HepG2 (cell line): ENCODE data around the gene ARL15. TPM values are rescaled to one million over a fixed set of nuclear protein-coding genes. Genes with fewer than 3 reads are reported as not detected.

ENCODE experiments used
- ATAC-seq: fragments of 200-7000 bp; cut with Tn5 transposase; 3 replicates; pipeline ENCODE4 v1.9.1; 2020; ENCODE audit warnings: mild to moderate bottlenecking, moderate library complexity
- BruUV-seq: library from RNA; stranded (reverse); fragments of 400-500 nt; replicated peaks from 2 replicates; lab custom pipeline; 2021; lab: Mats Ljungman, UMichigan
- CTCF ChIA-PET: fragments of 300-600 bp; formaldehyde crosslinking; extraction: SDS; loops from one replicate; lab custom pipeline; 2021; ENCODE audit warnings: low total read pairs, inconsistent platforms, low intra/inter-chr PET ratio; lab: Yijun Ruan, JAX
- POLR2A ChIA-PET: fragments of 350-600 bp; sonication (Branson Sonifier 250); formaldehyde crosslinking; loops from one replicate; lab custom pipeline; 2020; ENCODE audit warnings: antibody characterized with exemption, inconsistent platforms; lab: Yijun Ruan, JAX
- DNase-seq: peaks from one replicate; pipeline ENCODE4 v3.0.0-alpha.2; 2015; ENCODE audit warnings: low spot score
- FAIRE-seq: peaks from 3 replicates; lab custom pipeline; 2011; peaks lifted over from hg19 to GRCh38; lab: Jason Lieb, UNC
- H2AFZ ChIP-seq: one replicate; pipeline ENCODE4 v1.6.1; 2011; ENCODE audit warnings: low read length, inconsistent platforms
- H3K27ac ChIP-seq: fragments of 300-600 bp; 3 replicates; pipeline ENCODE4 v1.8.0; 2011; ENCODE audit warnings: mixed run types, mild to moderate bottlenecking, mixed read lengths, low read length, inconsistent platforms; ENCODE audit not compliant: insufficient read depth; ENCODE audit errors: extremely low read length
- H3K27me3 ChIP-seq, 2 experiments: fragments of 200-600 bp in 1 of 2; 2 replicates in 1 of 2; 3 replicates in 1 of 2; pipeline versions ENCODE4 v1.6.0 to v1.8.0; 2011; ENCODE audit warnings: low read length in 2 of 2, mild to moderate bottlenecking in 2 of 2, moderate library complexity in 2 of 2, inconsistent platforms in 1 of 2; ENCODE audit not compliant: insufficient read depth in 2 of 2, control insufficient read depth in 1 of 2
- H3K36me3 ChIP-seq, 2 experiments: fragments of 200-600 bp in 1 of 2; replicated peaks in 1 of 2; 2 replicates in 1 of 2; 3 replicates in 1 of 2; pipeline versions ENCODE4 v1.5.1 to v1.8.0; 2011; ENCODE audit warnings: low read length in 2 of 2, inconsistent platforms in 1 of 2; ENCODE audit not compliant: insufficient read depth in 2 of 2, control insufficient read depth in 1 of 2
- H3K4me1 ChIP-seq: 2 replicates; pipeline ENCODE4 v1.5.1; 2012; ENCODE audit warnings: low read length, inconsistent platforms; ENCODE audit not compliant: insufficient read depth
- H3K4me2 ChIP-seq: 2 replicates; pipeline ENCODE4 v1.6.0; 2011; ENCODE audit warnings: low read depth, low read length, inconsistent platforms
- H3K4me3 ChIP-seq, 3 experiments: fragments of 200-600 bp in 1 of 3; sonication (generic), shearing (Covaris generic) in 1 of 3; replicated peaks in 1 of 3; 2 replicates each; pipeline ENCODE4 v1.5.1; 2011 to 2016; ENCODE audit warnings: low read length in 3 of 3, inconsistent platforms in 2 of 3, low read depth in 2 of 3, mild to moderate bottlenecking in 2 of 3, control low read depth in 1 of 3, mixed read lengths in 1 of 3; ENCODE audit not compliant: insufficient read depth in 1 of 3
- H3K79me2 ChIP-seq: one replicate; pipeline ENCODE4 v1.6.1; 2011; ENCODE audit warnings: low read length, inconsistent platforms; ENCODE audit not compliant: insufficient read depth
- H3K9ac ChIP-seq: 2 replicates; pipeline ENCODE4 v1.6.0; 2011; ENCODE audit warnings: mild to moderate bottlenecking, low read depth, low read length, inconsistent platforms; ENCODE audit not compliant: insufficient read depth
- H3K9me3 ChIP-seq: 2 replicates; pipeline ENCODE4 v1.5.1; 2012; ENCODE audit warnings: mild to moderate bottlenecking, low read length
- H4K20me1 ChIP-seq: 2 replicates; pipeline ENCODE4 v1.6.0; 2011; ENCODE audit warnings: inconsistent platforms, mild to moderate bottlenecking, low read length, moderate library complexity; ENCODE audit not compliant: insufficient read depth
- ARNT2 ChIP-seq: sonication (generic); formaldehyde crosslinking; IDR thresholded peaks from 2 replicates; pipeline ENCODE4 v1.8.0; 2022; ENCODE audit warnings: mild to moderate bottlenecking, low read depth, missing genetic modification reagents, moderate library complexity
- BATF2 ChIP-seq: sonication (generic); formaldehyde crosslinking; IDR thresholded peaks from 2 replicates; pipeline ENCODE4 v1.8.0; 2022; ENCODE audit warnings: mild to moderate bottlenecking, missing genetic modification reagents, moderate library complexity
- HHEX ChIP-seq: IDR thresholded peaks from 2 replicates; pipeline ENCODE4 v1.6.1; 2016; ENCODE audit warnings: control low read depth
- MATR3 ChIP-seq: sonication (generic); formaldehyde crosslinking; IDR thresholded peaks from 2 replicates; pipeline ENCODE4 v1.4.0; 2020; ENCODE audit warnings: missing genetic modification reagents
- MTF1 ChIP-seq: sonication (generic); formaldehyde crosslinking; IDR thresholded peaks from 2 replicates; pipeline ENCODE4 v1.5.0; 2020; ENCODE audit warnings: missing genetic modification reagents
- NFE2 ChIP-seq: sonication (generic); formaldehyde crosslinking; IDR thresholded peaks from 2 replicates; pipeline ENCODE4 v1.4.0; 2020; ENCODE audit warnings: missing genetic modification reagents
- ONECUT2 ChIP-seq: sonication (generic); formaldehyde crosslinking; IDR thresholded peaks from 2 replicates; pipeline ENCODE4 v1.4.0; 2020; ENCODE audit warnings: missing genetic modification reagents
- ZBTB10 ChIP-seq: sonication (generic); formaldehyde crosslinking; IDR thresholded peaks from 2 replicates; pipeline ENCODE4 v1.4.0; 2020; ENCODE audit warnings: missing genetic modification reagents, borderline replicate concordance
- ZNF101 ChIP-seq: sonication (generic); formaldehyde crosslinking; IDR thresholded peaks from 2 replicates; pipeline ENCODE4 v1.4.0; 2020; ENCODE audit warnings: mild to moderate bottlenecking, low read depth, missing genetic modification reagents, borderline replicate concordance
- ZNF639 ChIP-seq: conservative IDR thresholded peaks from 2 replicates; pipeline ENCODE4 v1.6.1; 2018; ENCODE audit warnings: missing genetic modification reagents
- ZNF704 ChIP-seq: sonication (generic); formaldehyde crosslinking; IDR thresholded peaks from 2 replicates; pipeline ENCODE4 v1.8.1; 2023; ENCODE audit warnings: mild to moderate bottlenecking, inconsistent platforms, moderate library complexity, missing genetic modification reagents, borderline replicate concordance
- ZNF724P ChIP-seq: sonication (generic); formaldehyde crosslinking; IDR thresholded peaks from 2 replicates; pipeline ENCODE4 v1.8.0; 2022; ENCODE audit warnings: missing genetic modification reagents, borderline replicate concordance
- ZNF737 ChIP-seq: sonication (generic); formaldehyde crosslinking; IDR thresholded peaks from 2 replicates; pipeline ENCODE4 v1.5.0; 2020; ENCODE audit warnings: missing genetic modification reagents, mild to moderate bottlenecking, borderline replicate concordance
- ZNF768 ChIP-seq: sonication (generic); formaldehyde crosslinking; IDR thresholded peaks from 2 replicates; pipeline ENCODE4 v1.4.0; 2020; ENCODE audit warnings: missing genetic modification reagents
- WGBS: methylation state at CpG from one replicate; pipeline ENCODE4 v1.1.6; 2017; ENCODE audit warnings: low lambda C conversion rate; 5-methylcytosine and 5-hydroxymethylcytosine counted together
- in situ Hi-C: cut with HindIII; loops from 2 replicates; pipeline ENCODE4 v1.10.0; 2017; ENCODE audit warnings: low pct_unique_long_range_greater_than_20kb; ENCODE audit not compliant: extremely low pct_ligation_motif_present
- intact Hi-C: fragments of 100-400 bp; cut with micrococcal nuclease; formaldehyde crosslinking; loops from one replicate; pipeline ENCODE4 v1.10.0; 2022; ENCODE audit not compliant: unreplicated experiment
- polyA plus RNA-seq, 8 experiments: library from polyadenylated mRNA; depleted of rRNA in 3 of 8; stranded (reverse) in 7 of 8; unstranded in 1 of 8; fragments of >200 nt; fragmentation: Illumina TruSeq in 4 of 8; extraction: Trizol in 4 of 8; gene quantifications; 2 replicates each; pipeline versions ENCODE4 v1.2.1 to v1.2.3, GENCODE V29; 2011 to 2016; ENCODE audit warnings: low read depth in 4 of 8, missing spikeins in 1 of 8, mixed read lengths in 1 of 8; ENCODE audit not compliant: insufficient read depth in 1 of 8
- total RNA-seq, 5 experiments: library from RNA; depleted of rRNA; stranded (reverse); fragments of >200 nt; fragmentation: Illumina TruSeq; extraction: Trizol; gene quantifications; 2 replicates each; pipeline ENCODE4 v1.2.3, GENCODE V29; 2016; ENCODE audit warnings: low read depth in 1 of 5

The ARL15 gene
- total and polyA plus RNA-seq, 2 of the 13 experiments (the other 11 are each of a cell fraction or from before 2014, with no cell fraction given): 2.5 to 7.7 TPM

GRCh38 chr5:54325610-54326311 is 15.4 kb upstream of the ARL15 start:
- no peaks in the 10 kb centered on the region for H3K9me3 ChIP-seq
- ChIA-PET CTCF (no interaction called here), POLR2A (no interaction called here)
- no peaks in the 10 kb centered on the region for H4K20me1 ChIP-seq
- no peaks in the 10 kb centered on the region for H3K79me2 ChIP-seq
- H3K9ac ChIP-seq: no peak overlapping the region
- BruUV-seq: no TSS peak
- FAIRE-seq: no peak
- H3K36me3 ChIP-seq: no peaks in the 10 kb centered on the region
- no peak for ATAC-seq
- no peaks in the 10 kb centered on the region for H3K4me1 ChIP-seq
- no peak overlapping the region for H3K4me3 ChIP-seq
- H3K4me2 ChIP-seq: no peak overlapping the region
- intact Hi-C loops (no loop called here), in situ Hi-C loops (no loop called here)
- H3K27me3 ChIP-seq: no peaks in the 10 kb centered on the region
- 24% methylated on average over 5 of the region's 5 CpGs for WGBS
- no peak for TF ChIP-seq ZNF768 (CRISPR knock-in tag)
- TF ChIP-seq NFE2 (CRISPR knock-in tag): no peak
- TF ChIP-seq ZNF724P (CRISPR knock-in tag): no peak
- no peak for TF ChIP-seq MTF1 (CRISPR knock-in tag)
- no peak for TF ChIP-seq ZNF101 (CRISPR knock-in tag)
- TF ChIP-seq ONECUT2 (CRISPR knock-in tag): no peak
- TF ChIP-seq ZNF639 (CRISPR knock-in tag): no peak
- no peak for TF ChIP-seq ZNF704 (CRISPR knock-in tag)
- TF ChIP-seq BATF2 (CRISPR knock-in tag): no peak
- no peak for TF ChIP-seq ZNF737 (CRISPR knock-in tag)
- TF ChIP-seq ZBTB10 (CRISPR knock-in tag): no peak
- TF ChIP-seq ARNT2 (CRISPR knock-in tag): no peak
- no peak for TF ChIP-seq HHEX
- TF ChIP-seq MATR3 (CRISPR knock-in tag): no peak
- no peak overlapping the region for H2AFZ ChIP-seq
- H3K27ac ChIP-seq: no peak overlapping the region
- no peak for DNase-seq
